ENCODE measurements around the gene INTS7.

INTS7 gene

GRCh38 chr1:212035123-212035834, at the start of gene INTS7, which contains the start of gene DTL:
INTS7 (minus strand) TSS chr1:212035557; CDS start chr1:212035437, 120 bp downstream.
DTL (plus strand) TSS chr1:212035748; CDS start chr1:212035891, 143 bp downstream.
- peak; percentile 98 for DNase-seq (ENCODE audit: low read depth)

- no peak for DNase-seq (ENCODE audit: low read depth)
Observed at GRCh38 chr1:212082765-212083406, 47.5 kb upstream of the INTS7 start.

GRCh38 chr1:212078826-212079225, 43.5 kb upstream of the INTS7 start:
- DNase-seq (ENCODE audit: low read depth), result no peak

GRCh38 chr1:212077028-212077427, 41.7 kb upstream of the INTS7 start:
- DNase-seq (ENCODE audit: low read depth), result no peak

GRCh38 chr1:212074856-212075255, 39.5 kb upstream of the INTS7 start:
- no peak for DNase-seq (ENCODE audit: low read depth)

GRCh38 chr1:212074313-212074712, 39.0 kb upstream of the INTS7 start:
- DNase-seq (ENCODE audit: low read depth), result no peak

- no peak for DNase-seq (ENCODE audit: low read depth)
Observed at GRCh38 chr1:212073490-212073889, 38.1 kb upstream of the INTS7 start.

GRCh38 chr1:212072047-212072446, 36.7 kb upstream of the INTS7 start:
- DNase-seq (ENCODE audit: low read depth), result no peak

- no peak for DNase-seq (ENCODE audit: low read depth)
Observed at GRCh38 chr1:212070720-212071302, 35.5 kb upstream of the INTS7 start.

GRCh38 chr1:212067787-212068186, 32.4 kb upstream of the INTS7 start:
- DNase-seq (ENCODE audit: low read depth), result no peak

- no peak for DNase-seq (ENCODE audit: low read depth)
Observed at GRCh38 chr1:212062832-212063438, 27.6 kb upstream of the INTS7 start.

GRCh38 chr1:212060632-212061472, 25.5 kb upstream of the INTS7 start:
- DNase-seq (ENCODE audit: low read depth), result no peak

GRCh38 chr1:212055333-212055732, 20.0 kb upstream of the INTS7 start:
- no peak for DNase-seq (ENCODE audit: low read depth)

GRCh38 chr1:212053993-212054392, 18.6 kb upstream of the INTS7 start:
- no peak for DNase-seq (ENCODE audit: low read depth)

GRCh38 chr1:212045981-212046380, 10.6 kb upstream of the INTS7 start:
- DNase-seq (ENCODE audit: low read depth), result no peak

GRCh38 chr1:212044851-212045250, 9.5 kb upstream of the INTS7 start:
- DNase-seq (ENCODE audit: low read depth), result no peak

- DNase-seq (ENCODE audit: low read depth), result no peak
Observed at GRCh38 chr1:212042436-212042835, 7.1 kb upstream of the INTS7 start.

GRCh38 chr1:212040629-212041412, 5.5 kb upstream of the INTS7 start:
- DNase-seq (ENCODE audit: low read depth), result no peak

GRCh38 chr1:212039622-212040021, 4.3 kb upstream of the INTS7 start:
- no peak for DNase-seq (ENCODE audit: low read depth)

- DNase-seq (ENCODE audit: low read depth), result no peak
Observed at GRCh38 chr1:212037900-212038299, 2.5 kb upstream of the INTS7 start.

Measured in activated T-cell treated with anti-CD3 and anti-CD28 coated beads for 24 hours (primary cell).